Measurements from ENCODE around the gene CCDC90B.

Gene CCDC90B

GRCh38 chr11:83222499-83222898 lies 63.7 kb downstream of the CCDC90B start:
- no peak for DNase-seq

- no peak for DNase-seq
Measured at GRCh38 chr11:83221694-83222093, 64.5 kb downstream of the CCDC90B start.

- no peak for DNase-seq
Measured at GRCh38 chr11:83220260-83220659, 65.9 kb downstream of the CCDC90B start.

- DNase-seq: no peak
Measured at GRCh38 chr11:83219095-83219494, 67.1 kb downstream of the CCDC90B start.

All from NCI-H2171 treated with DMSO at 0.1 percent for 48 hours (cell line).